Type B pancreatic cell (in vitro differentiated cells): ENCODE results near the gene PWP2. TPM values are rescaled to one million over a fixed set of nuclear protein-coding genes. Genes with fewer than 3 reads are reported as not detected.
A peak's percentile ranks its signal among the peaks of the same experiment; 100 is the strongest.
"Not testable (repeated sequence)": the region's sequence is repeated elsewhere in the genome, so short reads cannot be mapped to it uniquely, and the experiment has no call there.

ENCODE experiments used
- DNase-seq: peaks from one replicate; pipeline ENCODE4 v3.0.0; 2021; ENCODE audit warnings: mixed read lengths; ENCODE audit not compliant: unreplicated experiment; ENCODE audit errors: extremely low spot score
- H3K27ac Mint-ChIP-seq: 2 replicates; pipeline ENCODE4 v1.8.0; 2021; ENCODE audit warnings: mild to moderate bottlenecking, mixed read lengths
- H3K27me3 Mint-ChIP-seq: 2 replicates; pipeline ENCODE4 v1.8.0; 2021; ENCODE audit warnings: mixed read lengths
- H3K36me3 Mint-ChIP-seq: 2 replicates; pipeline ENCODE4 v1.8.0; 2021; ENCODE audit warnings: mixed read lengths
- H3K4me1 Mint-ChIP-seq: one replicate; pipeline ENCODE4 v1.8.0; 2021; ENCODE audit warnings: mixed read lengths; ENCODE audit not compliant: unreplicated experiment
- H3K4me3 Mint-ChIP-seq: 2 replicates; pipeline ENCODE4 v1.8.0; 2021; ENCODE audit warnings: mild to moderate bottlenecking, mixed read lengths
- H3K9me3 Mint-ChIP-seq: 2 replicates; pipeline ENCODE4 v1.8.0; 2021; ENCODE audit warnings: mixed read lengths
- total RNA-seq: library from RNA; stranded (reverse); gene quantifications from 2 replicates; pipeline ENCODE4 v1.2.1, GENCODE V29; 2021; ENCODE audit warnings: low replicate concordance

PWP2 gene
- total RNA-seq, 1 donor from 2014 or later, result 5.1 TPM

DNA sequence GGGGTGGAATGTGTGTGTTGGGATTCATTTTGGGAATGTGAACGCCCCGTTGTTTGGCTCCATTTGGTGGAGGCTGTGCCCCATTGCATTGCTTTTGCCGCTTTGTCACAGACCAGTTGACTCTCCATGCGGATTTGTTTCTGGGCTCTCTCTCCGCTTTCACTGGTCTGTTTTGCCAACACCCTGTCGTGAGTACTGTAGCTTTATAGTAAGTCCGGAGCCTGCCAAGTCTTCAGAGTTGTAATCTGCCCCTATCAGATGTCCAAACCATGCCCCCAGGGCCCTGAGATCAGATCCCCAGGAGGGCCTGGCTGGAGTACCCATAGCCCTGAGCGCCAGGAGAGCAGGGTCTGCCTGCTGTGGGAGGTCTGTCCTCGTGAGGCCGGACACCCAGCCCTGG is 43.1 kb downstream of the PWP2 start:
- not testable (repeated sequence) for H3K27ac Mint-ChIP-seq, H3K36me3 Mint-ChIP-seq, H3K27me3 Mint-ChIP-seq, H3K4me1 Mint-ChIP-seq, H3K9me3 Mint-ChIP-seq, H3K4me3 Mint-ChIP-seq, DNase-seq

DNA sequence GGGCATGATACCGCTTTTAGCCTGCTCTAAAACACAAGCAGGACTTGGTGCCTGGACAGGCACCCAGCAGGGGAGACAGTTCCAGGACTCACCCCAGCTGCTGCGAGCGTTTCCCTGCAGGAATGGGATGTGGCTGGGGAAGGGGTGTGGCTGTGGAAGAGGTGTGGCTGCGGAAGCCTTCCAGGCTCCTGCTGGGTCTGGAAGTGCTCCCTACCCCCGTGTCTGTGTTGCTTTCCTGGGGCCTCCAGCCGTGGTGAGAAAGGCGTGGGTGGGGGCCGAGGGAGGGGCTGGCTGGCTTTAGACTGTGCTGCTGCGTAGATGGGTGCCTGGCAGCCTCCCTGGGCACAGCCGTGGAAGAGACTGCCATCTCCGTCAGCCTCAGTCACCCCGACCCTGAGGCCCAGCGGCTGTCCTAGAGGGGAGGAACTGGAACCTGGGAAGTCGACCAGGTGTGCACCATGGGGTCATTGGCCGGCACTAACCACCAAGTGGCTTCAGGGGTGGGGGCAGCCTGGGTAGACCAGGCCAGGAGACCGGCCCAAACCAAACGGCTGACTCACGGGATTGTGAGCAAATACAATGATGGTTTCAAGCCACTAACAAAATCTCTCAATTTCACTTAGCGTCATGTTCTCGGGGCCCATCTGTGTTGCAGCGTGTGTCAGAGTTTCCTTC is 46.2 kb downstream of the PWP2 start:
- not testable (repeated sequence) for DNase-seq, H3K9me3 Mint-ChIP-seq, H3K4me3 Mint-ChIP-seq, H3K27me3 Mint-ChIP-seq, H3K27ac Mint-ChIP-seq, H3K4me1 Mint-ChIP-seq, H3K36me3 Mint-ChIP-seq

DNA sequence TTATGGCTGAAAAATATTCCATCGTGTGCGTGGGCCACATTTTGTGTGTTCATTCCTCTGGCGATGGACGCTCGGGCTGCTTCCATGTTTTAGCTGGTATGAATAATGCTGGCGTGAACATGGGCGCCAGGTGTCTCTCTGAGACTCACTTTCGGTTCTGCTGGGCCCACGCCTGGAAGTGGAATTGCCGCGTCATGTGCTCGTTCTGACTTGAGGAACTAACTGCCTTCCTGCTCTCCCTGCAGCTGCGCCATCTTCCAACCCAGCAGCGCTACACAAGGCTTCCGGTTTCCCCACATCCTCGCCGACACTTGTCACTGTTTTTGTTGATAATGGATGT is 46.7 kb downstream of the PWP2 start:
- H3K4me1 Mint-ChIP-seq, H3K4me3 Mint-ChIP-seq, H3K27ac Mint-ChIP-seq, H3K36me3 Mint-ChIP-seq, DNase-seq, H3K27me3 Mint-ChIP-seq, H3K9me3 Mint-ChIP-seq: not testable (repeated sequence)

DNA sequence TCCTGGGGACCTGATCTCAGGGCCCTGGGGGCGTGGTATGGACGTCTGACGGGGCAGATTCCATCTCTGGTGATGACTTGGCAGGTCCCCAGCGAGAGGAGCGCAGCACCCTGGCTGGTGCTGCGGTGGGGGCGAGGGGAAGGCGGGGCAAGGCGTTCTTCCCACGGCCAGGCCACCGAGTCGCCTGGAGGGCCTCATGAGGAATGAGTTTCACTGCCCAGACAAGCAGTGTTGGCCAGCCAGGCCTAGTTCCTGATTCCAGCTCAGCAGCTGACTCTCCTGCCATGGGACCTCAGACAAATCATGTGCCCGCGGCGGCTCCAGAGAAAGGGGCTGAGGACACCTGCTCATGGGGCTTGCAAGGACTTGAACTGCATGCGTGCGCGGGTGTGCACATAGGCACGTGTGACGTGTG is 47.6 kb downstream of the PWP2 start:
- not testable (repeated sequence) for H3K27me3 Mint-ChIP-seq, DNase-seq, H3K27ac Mint-ChIP-seq, H3K36me3 Mint-ChIP-seq, H3K4me1 Mint-ChIP-seq, H3K9me3 Mint-ChIP-seq, H3K4me3 Mint-ChIP-seq

DNA sequence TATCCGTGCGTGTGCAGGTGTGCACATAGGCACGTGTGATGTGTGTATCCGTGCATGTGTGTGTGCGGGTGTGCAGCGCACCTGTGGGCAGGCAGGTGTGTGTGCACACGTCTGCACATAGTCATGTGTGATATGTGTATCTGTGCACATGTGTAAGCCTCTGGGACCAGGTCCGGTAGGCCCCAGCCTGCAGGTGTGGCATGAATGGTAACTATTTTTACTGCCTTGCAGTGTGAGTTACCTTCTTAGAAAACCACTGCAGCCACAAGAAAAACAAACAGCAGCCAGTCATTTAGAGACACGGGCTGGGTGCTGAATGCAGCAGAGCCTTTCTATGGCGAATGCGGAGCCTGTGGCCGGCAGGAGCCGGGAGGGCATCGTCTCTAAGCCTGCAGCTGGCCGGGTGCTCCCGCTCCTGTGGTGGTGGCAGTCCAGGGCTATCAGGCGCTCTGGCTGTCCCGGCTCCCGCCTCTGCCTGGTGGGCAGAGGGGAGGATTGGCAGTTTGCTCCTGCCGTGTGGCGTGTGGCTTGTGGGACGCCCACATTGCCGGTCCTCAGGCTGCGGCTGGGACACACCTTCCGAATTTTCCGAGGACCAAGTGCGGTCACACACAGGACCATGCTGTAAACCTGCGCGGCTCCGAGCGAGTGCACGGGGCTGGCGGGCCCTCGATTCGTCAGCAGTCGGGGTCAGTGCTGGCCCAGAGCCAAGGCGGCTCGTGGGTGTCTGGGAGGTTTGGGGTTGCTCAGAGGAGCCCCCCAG is 48.2 kb downstream of the PWP2 start:
- not testable (repeated sequence) for H3K36me3 Mint-ChIP-seq, DNase-seq, H3K27me3 Mint-ChIP-seq, H3K4me1 Mint-ChIP-seq, H3K4me3 Mint-ChIP-seq, H3K27ac Mint-ChIP-seq, H3K9me3 Mint-ChIP-seq

DNA sequence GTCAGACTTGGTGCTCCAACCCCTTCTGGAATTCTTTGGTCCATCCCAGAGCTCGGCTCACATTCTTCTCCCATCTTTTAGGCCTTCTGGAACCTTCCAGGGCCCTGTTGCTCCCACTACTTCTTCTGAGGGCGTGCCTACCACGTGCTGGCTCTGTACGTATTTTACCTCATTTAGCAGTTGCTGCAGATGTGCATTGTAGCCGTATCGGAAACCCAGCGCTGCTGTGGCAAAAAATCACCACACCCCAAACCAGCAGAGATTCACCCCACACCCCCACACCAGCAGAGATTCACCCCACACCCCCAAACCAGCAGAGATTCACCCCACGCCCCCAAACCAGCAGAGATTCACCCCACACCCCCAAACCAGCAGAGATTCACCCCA is 48.8 kb downstream of the PWP2 start:
- H3K27me3 Mint-ChIP-seq, H3K36me3 Mint-ChIP-seq, H3K4me3 Mint-ChIP-seq, H3K9me3 Mint-ChIP-seq, H3K27ac Mint-ChIP-seq, DNase-seq, H3K4me1 Mint-ChIP-seq: not testable (repeated sequence)

DNA sequence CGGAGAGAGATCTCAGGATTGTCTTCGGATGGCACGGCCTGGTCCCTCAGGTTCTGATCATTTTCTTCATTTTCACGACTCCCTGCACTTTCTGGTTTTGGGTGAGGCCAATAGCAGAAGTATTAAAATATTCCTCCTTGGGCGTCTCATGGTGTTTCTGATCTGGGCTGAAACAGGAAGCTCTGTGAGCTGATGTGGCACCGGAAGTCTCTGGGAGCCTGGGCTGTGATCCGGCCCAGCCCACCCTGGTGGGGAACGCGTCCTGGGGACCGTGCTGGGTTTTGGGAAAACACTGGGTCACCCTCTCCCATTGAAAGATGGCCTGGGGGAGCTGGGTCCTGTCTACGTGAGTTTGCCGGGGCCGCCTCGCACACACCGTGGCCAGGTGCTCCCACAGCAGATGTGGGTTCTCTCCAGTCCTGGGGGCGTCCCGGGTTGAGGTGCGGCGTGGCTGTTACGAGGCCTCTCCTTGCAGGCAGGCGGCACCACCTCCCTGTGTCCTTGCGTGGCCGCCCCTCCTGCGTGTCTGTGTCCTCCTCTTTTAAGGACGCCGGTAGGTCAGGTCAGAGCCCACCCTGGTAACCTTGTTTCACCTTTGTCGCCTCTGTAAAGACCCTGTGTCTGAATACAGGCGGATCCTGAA is 50.4 kb downstream of the PWP2 start:
- not testable (repeated sequence) for H3K9me3 Mint-ChIP-seq, H3K4me3 Mint-ChIP-seq

DNA sequence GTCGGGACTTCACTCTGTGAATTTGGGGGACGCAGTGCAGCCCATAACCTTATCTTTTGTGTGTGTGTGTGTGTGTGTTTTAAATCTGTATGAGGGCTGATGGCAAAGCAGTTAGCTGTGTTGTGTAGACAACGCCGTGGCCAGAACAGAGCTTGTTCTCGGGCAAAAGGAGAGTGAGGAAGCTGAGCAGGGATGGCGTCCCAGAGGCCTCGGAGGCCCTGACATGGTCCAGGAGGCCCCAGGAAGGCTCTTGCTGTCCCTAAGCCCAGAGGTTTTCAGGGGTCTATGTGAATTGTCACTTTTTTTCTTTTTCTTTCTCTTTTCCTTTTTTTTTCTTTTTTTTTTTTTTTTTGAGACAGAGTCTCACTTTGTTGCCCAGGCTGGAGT is 50.9 kb downstream of the PWP2 start:
- H3K9me3 Mint-ChIP-seq, H3K27ac Mint-ChIP-seq, H3K36me3 Mint-ChIP-seq, DNase-seq, H3K27me3 Mint-ChIP-seq, H3K4me1 Mint-ChIP-seq, H3K4me3 Mint-ChIP-seq: not testable (repeated sequence)

More for the DNA sequence above, 50.4 kb downstream of the PWP2 start:
- H3K27ac Mint-ChIP-seq, H3K4me1 Mint-ChIP-seq, H3K27me3 Mint-ChIP-seq, DNase-seq, H3K36me3 Mint-ChIP-seq: not testable (repeated sequence)

DNA sequence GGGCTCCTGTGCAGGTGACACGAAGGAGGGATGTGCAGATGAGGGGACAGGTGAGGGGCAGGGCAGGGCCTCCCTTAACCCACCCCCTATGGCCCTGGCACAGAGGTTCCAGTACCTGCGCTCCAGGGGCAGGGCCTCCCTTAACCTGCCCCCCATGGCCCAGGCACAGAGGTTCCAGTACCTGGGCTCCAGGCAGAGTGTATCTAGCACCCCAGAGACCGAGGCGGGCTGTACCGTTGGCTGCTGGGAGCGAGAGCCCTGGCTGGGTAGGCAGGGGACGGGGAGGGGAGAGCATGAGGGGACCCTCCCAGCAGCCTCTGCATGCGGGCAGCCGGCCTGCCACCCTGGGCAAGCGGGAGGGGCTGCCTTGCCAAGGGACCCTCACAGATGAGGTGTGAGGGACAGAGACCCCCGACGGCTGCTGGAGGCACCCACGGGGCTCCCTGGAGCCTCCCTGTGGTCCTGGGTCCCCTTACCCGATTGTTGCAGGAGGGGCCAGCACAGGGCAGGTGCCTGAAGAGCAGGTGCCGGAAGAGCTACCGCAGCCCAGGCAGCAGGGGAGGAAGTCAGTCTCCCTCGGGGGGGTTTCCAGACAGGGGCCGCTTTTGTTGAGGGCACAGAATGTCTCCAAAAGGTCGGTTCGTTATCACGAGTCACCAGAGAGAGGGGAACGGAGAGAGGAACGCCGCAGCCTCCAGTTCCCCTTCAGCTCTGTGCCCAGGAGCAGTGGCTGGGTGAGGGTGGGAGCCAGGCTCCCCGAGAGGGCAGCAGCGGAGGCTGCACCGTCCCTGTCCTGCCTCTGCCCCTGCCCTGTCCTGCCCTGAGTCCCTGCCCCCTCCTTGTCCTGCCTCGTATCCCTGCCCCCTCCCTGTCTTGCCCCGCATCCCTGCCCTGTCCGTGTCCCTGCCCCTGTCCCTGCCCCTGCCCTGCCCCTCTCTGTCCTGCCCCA is 52.4 kb downstream of the PWP2 start:
- not testable (repeated sequence) for H3K27ac Mint-ChIP-seq, H3K27me3 Mint-ChIP-seq, H3K9me3 Mint-ChIP-seq, H3K36me3 Mint-ChIP-seq, H3K4me1 Mint-ChIP-seq, H3K4me3 Mint-ChIP-seq
- DNase-seq, result peak; percentile 24

DNA sequence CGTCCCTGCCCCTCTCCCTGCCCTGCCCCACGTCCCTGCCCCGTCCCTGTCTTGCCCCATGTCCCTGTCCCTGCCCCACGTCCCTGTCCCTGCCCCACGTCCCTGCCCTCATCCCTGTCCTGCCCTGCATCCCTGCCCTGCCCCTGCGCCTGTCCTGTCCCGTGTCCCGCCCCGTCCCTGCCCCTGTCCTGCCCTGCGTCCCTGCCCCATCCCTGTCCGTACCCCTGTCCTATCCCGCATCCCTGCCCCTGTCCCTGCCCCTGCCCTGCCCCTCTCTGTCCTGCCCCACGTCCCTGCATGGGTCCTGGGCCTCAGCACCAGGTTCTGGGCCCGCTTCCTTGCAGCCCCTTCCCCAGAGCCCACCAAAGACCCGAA is 53.1 kb downstream of the PWP2 start:
- DNase-seq, H3K4me1 Mint-ChIP-seq, H3K36me3 Mint-ChIP-seq, H3K9me3 Mint-ChIP-seq, H3K27ac Mint-ChIP-seq, H3K4me3 Mint-ChIP-seq, H3K27me3 Mint-ChIP-seq: not testable (repeated sequence)

DNA sequence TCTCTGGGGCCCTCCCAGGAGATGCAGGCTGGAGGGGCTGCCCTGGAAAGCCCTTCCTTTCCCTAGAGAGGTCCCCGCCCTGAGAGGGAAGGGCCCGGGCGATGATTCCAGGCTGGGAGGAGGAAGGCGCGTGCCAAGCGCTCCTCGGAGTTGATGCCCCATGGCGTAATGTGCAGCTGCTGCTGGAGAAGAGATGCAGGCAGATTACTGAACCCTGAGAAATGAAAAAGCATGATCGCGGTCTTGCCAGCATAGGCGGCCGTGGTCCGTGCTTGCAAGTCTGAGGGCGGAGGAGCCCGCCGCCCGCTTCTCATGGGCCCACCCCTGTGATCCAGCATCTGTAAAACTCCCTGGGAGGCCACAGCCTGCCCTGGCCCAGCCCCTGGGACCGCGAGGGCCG is 53.6 kb downstream of the PWP2 start:
- H3K27ac Mint-ChIP-seq, H3K27me3 Mint-ChIP-seq, DNase-seq, H3K4me3 Mint-ChIP-seq, H3K4me1 Mint-ChIP-seq, H3K36me3 Mint-ChIP-seq, H3K9me3 Mint-ChIP-seq: not testable (repeated sequence)

DNA sequence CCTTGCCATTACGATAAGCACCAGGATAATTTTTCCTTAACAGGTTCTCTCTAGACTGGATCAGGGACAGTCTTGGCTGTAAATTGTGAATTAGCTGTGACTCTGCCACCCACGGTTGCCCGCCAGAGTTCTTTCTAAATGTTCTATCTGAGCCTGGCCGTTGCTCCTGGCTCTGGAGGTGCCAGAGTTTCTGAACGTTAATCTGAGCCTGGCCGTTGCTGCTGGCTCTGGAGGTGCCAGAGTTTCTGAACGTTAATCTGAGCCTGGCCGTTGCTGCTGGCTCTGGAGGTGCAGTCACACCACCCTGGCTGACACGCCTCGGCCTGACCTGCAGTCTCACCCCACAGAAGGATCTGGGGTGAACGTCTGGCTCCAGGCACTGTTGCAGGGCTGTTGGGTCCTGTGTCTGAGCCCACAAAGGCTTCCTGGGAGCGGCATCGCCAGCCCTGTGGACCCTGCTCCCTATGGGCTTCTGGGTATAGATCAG is 56.0 kb downstream of the PWP2 start:
- H3K9me3 Mint-ChIP-seq, H3K4me1 Mint-ChIP-seq, H3K27me3 Mint-ChIP-seq, DNase-seq, H3K27ac Mint-ChIP-seq, H3K36me3 Mint-ChIP-seq, H3K4me3 Mint-ChIP-seq: not testable (repeated sequence)

DNA sequence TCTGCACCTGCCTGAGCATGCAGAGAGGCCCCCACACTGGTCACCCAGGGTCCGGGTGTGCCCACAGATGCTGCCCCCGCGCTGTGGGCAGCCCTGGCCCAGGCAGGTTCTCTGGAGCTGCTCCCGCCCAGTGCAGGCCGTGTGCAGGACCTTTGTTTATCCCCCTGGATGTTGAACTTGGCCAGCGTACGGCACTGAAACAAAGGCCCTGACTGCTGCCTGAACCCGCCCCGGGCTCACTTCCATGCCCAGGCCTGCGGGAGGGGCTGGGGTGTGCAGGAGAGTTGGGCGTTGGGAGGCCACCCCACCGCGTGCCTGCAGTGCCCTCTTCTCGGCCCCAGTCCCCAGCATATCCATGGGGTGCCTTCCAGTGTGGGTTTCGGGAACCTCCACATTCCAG is 58.7 kb downstream of the PWP2 start:
- H3K4me1 Mint-ChIP-seq, result not testable (repeated sequence)

More for the DNA sequence above, 58.7 kb downstream of the PWP2 start:
- not testable (repeated sequence) for H3K27me3 Mint-ChIP-seq, H3K36me3 Mint-ChIP-seq, DNase-seq, H3K4me3 Mint-ChIP-seq, H3K9me3 Mint-ChIP-seq, H3K27ac Mint-ChIP-seq
